IMR-90 (cell line): ENCODE data around the gene NMT1. TPM values are rescaled to one million over a fixed set of nuclear protein-coding genes. Genes with fewer than 3 reads are reported as not detected.

Experiments used
- ATAC-seq: fragments of 200-7000 bp; cut with Tn5 transposase; 2 replicates; pipeline ENCODE4 v1.9.1; 2020; ENCODE audit warnings: low read depth, mild to moderate bottlenecking, moderate library complexity
- BruUV-seq: library from RNA; stranded (reverse); fragments of 400-500 nt; replicated peaks from 2 replicates; lab custom pipeline; 2021; lab: Mats Ljungman, UMichigan
- CTCF ChIA-PET: fragments of 300-600 bp; formaldehyde crosslinking; extraction: SDS; loops from one replicate; lab custom pipeline; 2021; ENCODE audit warnings: antibody characterized with exemption; lab: Yijun Ruan, JAX
- POLR2A ChIA-PET: fragments of 300-600 bp; sonication (Branson Sonifier 250); formaldehyde crosslinking; loops from one replicate; lab custom pipeline; 2022; ENCODE audit warnings: antibody characterized with exemption; ENCODE audit not compliant: unreplicated experiment; lab: Charles Lee
- DNase-seq: peaks from one replicate; pipeline ENCODE4 v3.0.0; 2013
- H2AFZ ChIP-seq: replicated peaks from 2 replicates; pipeline ENCODE3; 2013; ENCODE audit warnings: low read length, mild to moderate bottlenecking; ENCODE audit not compliant: poor library complexity
- H2AK5ac ChIP-seq: 2 replicates; pipeline ENCODE4 v1.6.1; 2013; ENCODE audit warnings: low read depth, low read length, inconsistent platforms
- H2AK9ac ChIP-seq: replicated peaks from 2 replicates; pipeline ENCODE3; 2013; ENCODE audit warnings: mild to moderate bottlenecking, low read depth, low read length, moderate library complexity; ENCODE audit not compliant: poor library complexity
- H2BK120ac ChIP-seq: 2 replicates; pipeline ENCODE4 v1.6.1; 2013; ENCODE audit warnings: low read depth, low read length, inconsistent platforms
- H2BK15ac ChIP-seq: 3 replicates; pipeline ENCODE4 v1.6.1; 2013; ENCODE audit warnings: low read depth, low read length, inconsistent platforms
- H2BK20ac ChIP-seq: 2 replicates; pipeline ENCODE4 v1.6.1; 2013; ENCODE audit warnings: low read depth, mild to moderate bottlenecking, inconsistent platforms, low read length, moderate library complexity
- H2BK5ac ChIP-seq: 2 replicates; pipeline ENCODE4 v1.6.1; 2013; ENCODE audit warnings: mild to moderate bottlenecking, low read depth, low read length, inconsistent platforms; ENCODE audit not compliant: poor library complexity, severe bottlenecking
- H3K14ac ChIP-seq: replicated peaks from 2 replicates; pipeline ENCODE4 v1.6.1; 2013; ENCODE audit warnings: low read depth, low read length, inconsistent platforms
- H3K18ac ChIP-seq: 2 replicates; pipeline ENCODE4 v1.6.1; 2013; ENCODE audit warnings: low read depth, low read length, control low read depth
- H3K23ac ChIP-seq: 2 replicates; pipeline ENCODE4 v1.6.1; 2013; ENCODE audit warnings: low read depth, low read length, inconsistent platforms
- H3K27ac ChIP-seq: 2 replicates; pipeline ENCODE4 v1.5.1; 2013; ENCODE audit warnings: mild to moderate bottlenecking, control low read depth, low read length; ENCODE audit not compliant: insufficient read depth
- H3K27me3 ChIP-seq: 2 replicates; pipeline ENCODE4 v1.6.1; 2013; ENCODE audit warnings: low read length; ENCODE audit not compliant: control insufficient read depth, insufficient read depth
- H3K36me3 ChIP-seq: 2 replicates; pipeline ENCODE4 v1.6.1; 2013; ENCODE audit warnings: low read length, mixed read lengths; ENCODE audit not compliant: control insufficient read depth, insufficient read depth
- H3K4ac ChIP-seq: 2 replicates; pipeline ENCODE4 v1.6.1; 2013; ENCODE audit warnings: low read depth, low read length, inconsistent platforms
- H3K4me1 ChIP-seq: 2 replicates; pipeline ENCODE4 v1.6.1; 2013; ENCODE audit warnings: low read length, mixed read lengths; ENCODE audit not compliant: control insufficient read depth, insufficient read depth
- H3K4me2 ChIP-seq: 2 replicates; pipeline ENCODE4 v1.6.1; 2013; ENCODE audit warnings: low read depth, mild to moderate bottlenecking, control low read depth, low read length, moderate library complexity
- H3K4me3 ChIP-seq: 2 replicates; pipeline ENCODE4 v1.5.1; 2013; ENCODE audit warnings: low read depth, mild to moderate bottlenecking, control low read depth, low read length, moderate library complexity; ENCODE audit not compliant: insufficient read depth
- H3K56ac ChIP-seq: 2 replicates; pipeline ENCODE4 v1.6.1; 2013; ENCODE audit warnings: low read length, inconsistent platforms; ENCODE audit not compliant: insufficient read depth; ENCODE audit errors: extremely low read depth
- H3K79me1 ChIP-seq, 2 experiments: 2 replicates each; pipeline ENCODE4 v1.6.1; 2013; ENCODE audit warnings: low read length in 2 of 2, inconsistent platforms in 1 of 2, low read depth in 1 of 2
- H3K9ac ChIP-seq: 2 replicates; pipeline ENCODE4 v1.6.1; 2013; ENCODE audit warnings: low read depth, low read length, control low read depth
- H3K9me1 ChIP-seq: 2 replicates; pipeline ENCODE4 v1.6.1; 2013; ENCODE audit warnings: low read length, inconsistent platforms; ENCODE audit not compliant: insufficient read depth
- H3K9me3 ChIP-seq: 2 replicates; pipeline ENCODE4 v1.6.1; 2013; ENCODE audit warnings: low read length; ENCODE audit not compliant: control insufficient read depth, insufficient read depth
- H4K20me1 ChIP-seq: 2 replicates; pipeline ENCODE4 v1.6.1; 2013; ENCODE audit warnings: low read length, inconsistent platforms; ENCODE audit not compliant: insufficient read depth
- H4K5ac ChIP-seq: 2 replicates; pipeline ENCODE4 v1.6.1; 2013; ENCODE audit warnings: mild to moderate bottlenecking, low read depth, low read length, control low read depth
- H4K8ac ChIP-seq, 2 experiments: 2 replicates each; pipeline ENCODE4 v1.6.1; 2013; ENCODE audit warnings: low read depth in 2 of 2, low read length in 2 of 2, control low read depth in 1 of 2, inconsistent platforms in 1 of 2
- H4K91ac ChIP-seq: 2 replicates; pipeline ENCODE4 v1.6.1; 2013; ENCODE audit warnings: low read depth, low read length, inconsistent platforms; ENCODE audit not compliant: insufficient read depth
- BHLHE40 ChIP-seq: fragments of 150-350 bp; IDR thresholded peaks from 2 replicates; pipeline ENCODE4 v1.6.1; 2016; ENCODE audit warnings: mild to moderate bottlenecking, low read depth, low read length
- CEBPB ChIP-seq: IDR thresholded peaks from 2 replicates; pipeline ENCODE4 v1.6.1; 2012; ENCODE audit warnings: low read depth, low read length, improper control_type of control experiment
- CHD1 ChIP-seq: IDR thresholded peaks from 2 replicates; pipeline ENCODE4 v1.6.1; 2012; ENCODE audit warnings: low read depth, low read length, improper control_type of control experiment
- MAFK ChIP-seq: IDR thresholded peaks from 2 replicates; pipeline ENCODE4 v1.6.1; 2012; ENCODE audit warnings: low read depth, low read length, improper control_type of control experiment
- MAZ ChIP-seq: IDR thresholded peaks from 2 replicates; pipeline ENCODE4 v1.6.1; 2012; ENCODE audit warnings: low read depth, mild to moderate bottlenecking, low read length, improper control_type of control experiment, moderate library complexity, borderline replicate concordance
- MXI1 ChIP-seq: IDR thresholded peaks from 2 replicates; pipeline ENCODE4 v1.6.1; 2012; ENCODE audit warnings: low read depth, mild to moderate bottlenecking, low read length, moderate library complexity, borderline replicate concordance
- NFE2L2 ChIP-seq: fragments of 150-350 bp; IDR thresholded peaks from 2 replicates; pipeline ENCODE4 v1.6.1; 2016; ENCODE audit warnings: low read depth, mild to moderate bottlenecking, low read length
- RAD21 ChIP-seq: IDR thresholded peaks from 2 replicates; pipeline ENCODE4 v1.6.1; 2012; ENCODE audit warnings: low read length, improper control_type of control experiment
- RCOR1 ChIP-seq: IDR thresholded peaks from 2 replicates; pipeline ENCODE4 v1.6.1; 2012; ENCODE audit warnings: mild to moderate bottlenecking, low read length, improper control_type of control experiment; ENCODE audit not compliant: insufficient replicate concordance
- RFX5 ChIP-seq: IDR thresholded peaks from 2 replicates; pipeline ENCODE4 v1.8.0; 2012; ENCODE audit warnings: low read depth, mild to moderate bottlenecking, low read length, moderate library complexity
- SMC3 ChIP-seq: fragments of 150-350 bp; IDR thresholded peaks from 2 replicates; pipeline ENCODE4 v1.6.1; 2016; ENCODE audit warnings: low read depth, mild to moderate bottlenecking, antibody characterized with exemption, low read length, moderate library complexity
- WGBS, 2 experiments: methylation state at CpG; one replicate each; pipeline versions ENCODE4 v1.1.5 to v1.1.7; 2013; ENCODE audit warnings: missing lambda C conversion rate in 2 of 2; ENCODE audit not compliant: insufficient read length in 1 of 2; ENCODE audit errors: extremely low coverage in 2 of 2; 5-methylcytosine and 5-hydroxymethylcytosine counted together
- dilution Hi-C: fragments of 300-500 bp; cut with HindIII; formaldehyde crosslinking; loops from one replicate; pipeline ENCODE4 v1.14.3; 2018; ENCODE audit warnings: low sequenced_read_pairs; ENCODE audit not compliant: unreplicated experiment
- in situ Hi-C: fragments of 300-500 bp; cut with MboI; formaldehyde crosslinking; loops from 3 replicates; pipeline ENCODE4 v1.14.3; 2019; ENCODE audit warnings: low sequenced_read_pairs, inconsistent platforms, mixed read lengths
- intact Hi-C: fragments of 100-400 bp; cut with micrococcal nuclease; formaldehyde crosslinking; loops from 2 replicates; pipeline ENCODE4 v1.10.0; 2022
- polyA plus RNA-seq, 3 experiments: library from polyadenylated mRNA; depleted of rRNA; stranded (reverse); fragments of >200 nt; gene quantifications; 2 replicates each; pipeline ENCODE4 v1.2.3, GENCODE V29; 2012; ENCODE audit warnings: low replicate concordance in 1 of 3
- total RNA-seq: library from RNA; depleted of rRNA; stranded (reverse); fragments of >200 nt; gene quantifications from 2 replicates; pipeline ENCODE4 v1.2.3, GENCODE V29; 2012
- TF ChIP-seq, protein P1 (sequence below): conservative IDR thresholded peaks from 2 replicates; pipeline ENCODE4 v1.5.1; 2012; ENCODE audit warnings: mild to moderate bottlenecking, low read depth, low read length, improper control_type of control experiment
- TF ChIP-seq, protein P2 (sequence below): fragments of 150-350 bp; IDR thresholded peaks from 2 replicates; pipeline ENCODE4 v1.6.1; 2016; ENCODE audit warnings: low read depth, mild to moderate bottlenecking, low read length, moderate library complexity, borderline replicate concordance
- TF ChIP-seq, protein P3 (sequence below): fragments of 150-350 bp; IDR thresholded peaks from 2 replicates; pipeline ENCODE4 v1.6.1; 2017; ENCODE audit warnings: mild to moderate bottlenecking, antibody characterized with exemption, low read length, low read depth

Gene NMT1
- total and polyA plus RNA-seq, 2 of the 4 experiments (the other 2 are of a cell fraction): 38.0 to 60.6 TPM

DNA sequence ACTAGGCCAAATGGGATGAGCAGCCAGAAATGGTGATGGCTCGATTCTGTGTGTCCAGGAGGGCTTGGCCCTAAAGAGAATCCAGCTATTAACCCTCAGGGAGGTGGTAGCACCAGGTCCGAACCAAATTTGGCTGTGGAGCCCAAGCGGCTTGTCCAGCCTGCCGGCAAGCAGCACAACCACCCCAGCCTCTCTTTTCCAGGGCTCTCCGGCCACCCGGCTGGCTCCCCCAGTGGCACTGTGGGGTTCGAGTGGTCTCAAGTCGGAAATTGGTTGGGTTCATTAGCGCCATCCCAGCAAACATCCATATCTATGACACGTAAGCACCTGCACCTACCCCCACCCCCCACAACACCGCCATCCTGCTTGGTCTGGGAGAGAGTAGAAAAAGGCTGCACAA, 35.8 kb downstream of the NMT1 start:
- peaks cover 64% of the 10 kb centered on the region for H3K36me3 ChIP-seq
- H3K27ac ChIP-seq: no peak overlapping the region

More for the DNA sequence above, 35.8 kb downstream of the NMT1 start:
- Histone ChIP-seq H3K9me1 (peaks cover 9% of the 10 kb centered on the region; the same call in 1 of the 2 replicates), H3K4me1 (peaks cover 21% of the 10 kb centered on the region), H2BK120ac (no peak overlapping the region), H3K14ac (no peak overlapping the region), H3K4me3 (no peak overlapping the region), H4K20me1 (peaks cover 4% of the 10 kb centered on the region; the same call in 1 of the 2 replicates), H2BK20ac (no peak overlapping the region), H3K79me1 (peaks cover 26 to 55% of the 10 kb centered on the region in 2 experiments), H2AK5ac (no peak overlapping the region), H3K27me3 (no peaks in the 10 kb centered on the region), H4K8ac (no peak overlapping the region), H3K23ac (no peak overlapping the region), H3K4me2 (no peak overlapping the region), H2BK15ac (no peak overlapping the region), H2AFZ (no peak overlapping the region), H3K18ac (no peak overlapping the region), H3K9ac (no peak overlapping the region), H2AK9ac (peak overlapping the region; percentile 5), H3K56ac (no peak overlapping the region), H2BK5ac (no peak overlapping the region), H4K91ac (no peak overlapping the region), H3K9me3 (0 out of 2 replicates have a peak, but pooled peaks cover 2% of the 10 kb centered on the region), H4K5ac (no peak overlapping the region), H3K4ac (no peak overlapping the region)
- in situ Hi-C loops (no loop called here), dilution Hi-C loops (no loop called here), intact Hi-C loops (loop anchor here (1.0 kb wide), 1 partner anchor 36 kb away; no protein-coding TSS in a partner anchor)
- ATAC-seq (no peak), DNase-seq (no peak)
- no peak for TF ChIP-seq RFX5
- TF ChIP-seq, protein P1, sequence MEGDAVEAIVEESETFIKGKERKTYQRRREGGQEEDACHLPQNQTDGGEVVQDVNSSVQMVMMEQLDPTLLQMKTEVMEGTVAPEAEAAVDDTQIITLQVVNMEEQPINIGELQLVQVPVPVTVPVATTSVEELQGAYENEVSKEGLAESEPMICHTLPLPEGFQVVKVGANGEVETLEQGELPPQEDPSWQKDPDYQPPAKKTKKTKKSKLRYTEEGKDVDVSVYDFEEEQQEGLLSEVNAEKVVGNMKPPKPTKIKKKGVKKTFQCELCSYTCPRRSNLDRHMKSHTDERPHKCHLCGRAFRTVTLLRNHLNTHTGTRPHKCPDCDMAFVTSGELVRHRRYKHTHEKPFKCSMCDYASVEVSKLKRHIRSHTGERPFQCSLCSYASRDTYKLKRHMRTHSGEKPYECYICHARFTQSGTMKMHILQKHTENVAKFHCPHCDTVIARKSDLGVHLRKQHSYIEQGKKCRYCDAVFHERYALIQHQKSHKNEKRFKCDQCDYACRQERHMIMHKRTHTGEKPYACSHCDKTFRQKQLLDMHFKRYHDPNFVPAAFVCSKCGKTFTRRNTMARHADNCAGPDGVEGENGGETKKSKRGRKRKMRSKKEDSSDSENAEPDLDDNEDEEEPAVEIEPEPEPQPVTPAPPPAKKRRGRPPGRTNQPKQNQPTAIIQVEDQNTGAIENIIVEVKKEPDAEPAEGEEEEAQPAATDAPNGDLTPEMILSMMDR: no peak
- no peak for TF ChIP-seq CHD1
- TF ChIP-seq RCOR1: no peak
- no peak for TF ChIP-seq MAFK
- no peak for TF ChIP-seq NFE2L2
- TF ChIP-seq MXI1: no peak
- TF ChIP-seq, protein P2, sequence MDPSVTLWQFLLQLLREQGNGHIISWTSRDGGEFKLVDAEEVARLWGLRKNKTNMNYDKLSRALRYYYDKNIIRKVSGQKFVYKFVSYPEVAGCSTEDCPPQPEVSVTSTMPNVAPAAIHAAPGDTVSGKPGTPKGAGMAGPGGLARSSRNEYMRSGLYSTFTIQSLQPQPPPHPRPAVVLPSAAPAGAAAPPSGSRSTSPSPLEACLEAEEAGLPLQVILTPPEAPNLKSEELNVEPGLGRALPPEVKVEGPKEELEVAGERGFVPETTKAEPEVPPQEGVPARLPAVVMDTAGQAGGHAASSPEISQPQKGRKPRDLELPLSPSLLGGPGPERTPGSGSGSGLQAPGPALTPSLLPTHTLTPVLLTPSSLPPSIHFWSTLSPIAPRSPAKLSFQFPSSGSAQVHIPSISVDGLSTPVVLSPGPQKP: no peak
- TF ChIP-seq MAZ: no peak
- no peak for TF ChIP-seq RAD21
- no peak for TF ChIP-seq BHLHE40
- TF ChIP-seq, protein P3, sequence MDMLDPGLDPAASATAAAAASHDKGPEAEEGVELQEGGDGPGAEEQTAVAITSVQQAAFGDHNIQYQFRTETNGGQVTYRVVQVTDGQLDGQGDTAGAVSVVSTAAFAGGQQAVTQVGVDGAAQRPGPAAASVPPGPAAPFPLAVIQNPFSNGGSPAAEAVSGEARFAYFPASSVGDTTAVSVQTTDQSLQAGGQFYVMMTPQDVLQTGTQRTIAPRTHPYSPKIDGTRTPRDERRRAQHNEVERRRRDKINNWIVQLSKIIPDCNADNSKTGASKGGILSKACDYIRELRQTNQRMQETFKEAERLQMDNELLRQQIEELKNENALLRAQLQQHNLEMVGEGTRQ: no peak
- TF ChIP-seq CEBPB: no peak
- no peak for TF ChIP-seq SMC3
- ChIA-PET POLR2A (no interaction called here), CTCF (interaction anchor here (0.5 to 1.3 kb wide), 3 partner anchors 15 to 219 kb away, joined by 4 read pairs; no protein-coding TSS in a partner anchor)
- no TSS peak for BruUV-seq
- whole genome bisulfite sequencing, 2 experiments: 100% methylated on average over 3 of the region's 11 CpGs; no CpG with 5 or more reads in 1 of the 2 experiments
